Transverse colon (tissue), 4 donors: ENCODE results near the gene EDC4.

Experiments used
- EP300 ChIP-seq: sonication (generic); formaldehyde crosslinking; IDR thresholded peaks from one replicate; pipeline ENCODE4 v1.6.1; 2017; ENCODE audit warnings: antibody characterized with exemption, low read depth
- POLR2A ChIP-seq: fragments of 450-650 bp; IDR thresholded peaks from one replicate; pipeline ENCODE4 v1.6.1; 2016; ENCODE audit warnings: antibody characterized with exemption, mild to moderate bottlenecking, moderate library complexity
- POLR2AphosphoS5 ChIP-seq, 3 donors: sonication (generic); formaldehyde crosslinking; IDR thresholded peaks; one replicate each; pipeline ENCODE4 v1.6.1; 2016; ENCODE audit warnings: antibody characterized with exemption in 3 of 3
- TF ChIP-seq, protein P1 (sequence below), 5 experiments: fragments of 200-600 bp in 3 of 5; fragments of 450-650 bp in 2 of 5; sonication (generic) in 3 of 5; IDR thresholded peaks; 1 replicate in 2 of 5; 2 replicates in 3 of 5; pipeline ENCODE4 v1.5.1; 2016 to 2017; ENCODE audit warnings: antibody characterized with exemption in 5 of 5, inconsistent platforms in 3 of 5, mild to moderate bottlenecking in 2 of 5, moderate library complexity in 1 of 5

- TF ChIP-seq, protein P1, sequence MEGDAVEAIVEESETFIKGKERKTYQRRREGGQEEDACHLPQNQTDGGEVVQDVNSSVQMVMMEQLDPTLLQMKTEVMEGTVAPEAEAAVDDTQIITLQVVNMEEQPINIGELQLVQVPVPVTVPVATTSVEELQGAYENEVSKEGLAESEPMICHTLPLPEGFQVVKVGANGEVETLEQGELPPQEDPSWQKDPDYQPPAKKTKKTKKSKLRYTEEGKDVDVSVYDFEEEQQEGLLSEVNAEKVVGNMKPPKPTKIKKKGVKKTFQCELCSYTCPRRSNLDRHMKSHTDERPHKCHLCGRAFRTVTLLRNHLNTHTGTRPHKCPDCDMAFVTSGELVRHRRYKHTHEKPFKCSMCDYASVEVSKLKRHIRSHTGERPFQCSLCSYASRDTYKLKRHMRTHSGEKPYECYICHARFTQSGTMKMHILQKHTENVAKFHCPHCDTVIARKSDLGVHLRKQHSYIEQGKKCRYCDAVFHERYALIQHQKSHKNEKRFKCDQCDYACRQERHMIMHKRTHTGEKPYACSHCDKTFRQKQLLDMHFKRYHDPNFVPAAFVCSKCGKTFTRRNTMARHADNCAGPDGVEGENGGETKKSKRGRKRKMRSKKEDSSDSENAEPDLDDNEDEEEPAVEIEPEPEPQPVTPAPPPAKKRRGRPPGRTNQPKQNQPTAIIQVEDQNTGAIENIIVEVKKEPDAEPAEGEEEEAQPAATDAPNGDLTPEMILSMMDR (IDR thresholded peaks at IDR 0.05): no peak
- TF ChIP-seq EP300 (no peak), POLR2A (no peak), POLR2AphosphoS5 (IDR thresholded peaks at IDR 0.05) (no peak)
Measured at GRCh38 chr16:67872131-67872630, 671 bp upstream of the EDC4 start.
